K562 (cell line): ENCODE measurements around the gene USP14. TPM values are rescaled to one million over a fixed set of nuclear protein-coding genes. Genes with fewer than 3 reads are reported as not detected.

Experiments
- ATAC-seq: fragments of 200-7000 bp; cut with Tn5 transposase; 3 replicates; pipeline ENCODE4 v1.9.1; 2020; ENCODE audit warnings: moderate library complexity
- BruUV-seq: library from RNA; stranded (reverse); fragments of 400-500 nt; replicated peaks from 2 replicates; lab custom pipeline; 2021; lab: Mats Ljungman, UMichigan
- CTCF ChIA-PET: fragments of 300-600 bp; formaldehyde crosslinking; extraction: SDS; loops from one replicate; lab custom pipeline; 2021; ENCODE audit warnings: low intra/inter-chr PET ratio; lab: Yijun Ruan, JAX
- POLR2A ChIA-PET: fragments of 300-600, 350-650 bp; sonication (Branson Sonifier 250); formaldehyde crosslinking; extraction: SDS; loops from one replicate; lab custom pipeline; 2021; ENCODE audit warnings: antibody characterized with exemption, inconsistent platforms; lab: Yijun Ruan, JAX
- DNase-seq, 4 experiments: peaks; one replicate each; pipeline versions ENCODE4 v3.0.0 to v3.0.0-alpha.2; 2011 to 2018; ENCODE audit warnings: low spot score in 3 of 4, mixed read lengths in 3 of 4; ENCODE audit errors: extremely low read depth in 1 of 4
- FAIRE-seq: peaks from 2 replicates; lab custom pipeline; 2011; peaks lifted over from hg19 to GRCh38; lab: Jason Lieb, UNC
- H2AFZ ChIP-seq: 2 replicates; pipeline ENCODE4 v1.6.0; 2011; ENCODE audit warnings: low read depth, low read length, control low read depth, inconsistent platforms
- H3K27ac ChIP-seq: fragments of 200-600 bp; 3 replicates; pipeline ENCODE4 v1.8.0; 2011; ENCODE audit warnings: low read depth, mild to moderate bottlenecking, control low read depth, inconsistent platforms, low read length, moderate library complexity, mixed read lengths; ENCODE audit errors: extremely low read depth
- H3K27me3 ChIP-seq, 2 experiments: fragments of 300-600 bp in 1 of 2; 2 replicates in 1 of 2; 3 replicates in 1 of 2; pipeline versions ENCODE4 v1.6.0 to v1.8.0; 2011; ENCODE audit warnings: inconsistent platforms in 2 of 2, low read length in 2 of 2, mild to moderate bottlenecking in 1 of 2, mixed read lengths in 1 of 2, moderate library complexity in 1 of 2; ENCODE audit not compliant: control insufficient read depth in 2 of 2, insufficient read depth in 2 of 2
- H3K36me3 ChIP-seq: fragments of 300-600 bp; 3 replicates; pipeline ENCODE4 v1.8.0; 2011; ENCODE audit warnings: mild to moderate bottlenecking, low read length, inconsistent platforms; ENCODE audit not compliant: control insufficient read depth, insufficient read depth
- H3K4me1 ChIP-seq, 2 experiments: fragments of 200-600 bp in 1 of 2; replicated peaks in 1 of 2; 2 replicates in 1 of 2; 3 replicates in 1 of 2; pipeline versions ENCODE4 v1.5.1 to v1.8.0; 2011; ENCODE audit warnings: inconsistent platforms in 2 of 2, low read length in 2 of 2, mild to moderate bottlenecking in 1 of 2, mixed read lengths in 1 of 2, moderate library complexity in 1 of 2; ENCODE audit not compliant: control insufficient read depth in 2 of 2, insufficient read depth in 2 of 2
- H3K4me2 ChIP-seq: 2 replicates; pipeline ENCODE4 v1.6.1; 2011; ENCODE audit warnings: low read length, control low read depth, inconsistent platforms, mixed read lengths; ENCODE audit not compliant: insufficient read depth
- H3K4me3 ChIP-seq: fragments of 200-600 bp; sonication (generic), shearing (Covaris generic); 2 replicates; pipeline ENCODE4 v1.5.1; 2016; ENCODE audit warnings: control low read depth, inconsistent platforms
- H3K79me2 ChIP-seq: fragments of 200-600 bp; 3 replicates; pipeline ENCODE4 v1.8.0; 2011; ENCODE audit warnings: low read length, inconsistent platforms; ENCODE audit not compliant: control insufficient read depth, insufficient read depth
- H3K9ac ChIP-seq, 2 experiments: 2 replicates each; pipeline versions ENCODE4 v1.6.0 to v1.6.1; 2011; ENCODE audit warnings: low read depth in 2 of 2, low read length in 2 of 2, control low read depth in 1 of 2, inconsistent platforms in 1 of 2, mild to moderate bottlenecking in 1 of 2, mixed read lengths in 1 of 2; ENCODE audit not compliant: insufficient read depth in 1 of 2
- H3K9me1 ChIP-seq: one replicate; pipeline ENCODE4 v1.6.0; 2011; ENCODE audit warnings: inconsistent platforms, mild to moderate bottlenecking, low read length, moderate library complexity; ENCODE audit not compliant: control insufficient read depth, insufficient read depth
- H3K9me3 ChIP-seq: replicated peaks from 2 replicates; pipeline ENCODE4 v1.5.1; 2011; ENCODE audit warnings: low read depth, low read length, inconsistent platforms; ENCODE audit not compliant: control insufficient read depth, insufficient read depth
- H4K20me1 ChIP-seq: replicated peaks from 2 replicates; pipeline ENCODE4 v1.6.1; 2011; ENCODE audit warnings: low read length, inconsistent platforms, mixed read lengths; ENCODE audit not compliant: control insufficient read depth, insufficient read depth
- ATF3 ChIP-seq, 2 experiments: fragments of 450-650 bp in 1 of 2; sonication (generic) in 1 of 2; formaldehyde crosslinking in 1 of 2; IDR thresholded peaks in 1 of 2; conservative IDR thresholded peaks in 1 of 2; 2 replicates each; pipeline versions ENCODE4 v1.6.1 to v1.8.1; 2016 to 2023; ENCODE audit warnings: mild to moderate bottlenecking in 2 of 2, moderate library complexity in 2 of 2, inconsistent platforms in 1 of 2, missing genetic modification reagents in 1 of 2
- CEBPB ChIP-seq: fragments of 450-650 bp; IDR thresholded peaks from 2 replicates; pipeline ENCODE4 v1.6.1; 2016; ENCODE audit warnings: missing genetic modification characterization, missing compliant biosample characterization
- CEBPG ChIP-seq, 3 experiments: fragments of 200-800 bp in 1 of 3; sonication (Bioruptor generic) in 1 of 3; sonication (generic) in 1 of 3; formaldehyde crosslinking in 1 of 3; IDR thresholded peaks in 2 of 3; conservative IDR thresholded peaks in 1 of 3; 2 replicates each; pipeline versions ENCODE4 v1.6.1 to v1.8.0; 2016 to 2022; ENCODE audit warnings: missing compliant biosample characterization in 2 of 3, missing genetic modification characterization in 2 of 3, mild to moderate bottlenecking in 1 of 3, missing genetic modification reagents in 1 of 3
- EGR1 ChIP-seq: fragments of 450-650 bp; conservative IDR thresholded peaks from 2 replicates; pipeline ENCODE4 v1.6.1; 2017; ENCODE audit warnings: mild to moderate bottlenecking
- L3MBTL2 ChIP-seq: fragments of 450-650 bp; IDR thresholded peaks from 2 replicates; pipeline ENCODE4 v1.6.1; 2016; ENCODE audit warnings: mild to moderate bottlenecking, moderate library complexity
- NR0B1 ChIP-seq: fragments of 450-650 bp; IDR thresholded peaks from one replicate; pipeline ENCODE4 v1.6.1; 2018; ENCODE audit warnings: mild to moderate bottlenecking, moderate library complexity; ENCODE audit not compliant: partially characterized antibody
- SMAD4 ChIP-seq: fragments of 250-450 bp; sonication (Bioruptor Pico); conservative IDR thresholded peaks from 2 replicates; pipeline ENCODE4 v1.8.0; 2021; ENCODE audit warnings: inconsistent platforms, mild to moderate bottlenecking, moderate library complexity
- SMC3 ChIP-seq: conservative IDR thresholded peaks from 2 replicates; pipeline ENCODE4 v1.6.1; 2011; ENCODE audit warnings: low read depth, low read length, improper control_type of control experiment; ENCODE audit not compliant: insufficient read depth
- SUPT5H ChIP-seq: fragments of 450-650 bp; IDR thresholded peaks from 2 replicates; pipeline ENCODE4 v1.6.1; 2016
- WGBS: fragments of 100-300 bp; shearing (Covaris generic); methylation state at CpG from one replicate; pipeline ENCODE4 v1.1.6; 2016; ENCODE audit warnings: low coverage, mixed read lengths; ENCODE audit not compliant: insufficient coverage; ENCODE audit errors: missing lambda C conversion rate; 5-methylcytosine and 5-hydroxymethylcytosine counted together
- in situ Hi-C: fragments of 300-500 bp; cut with MboI; formaldehyde crosslinking; loops from 4 replicates; pipeline ENCODE4 v1.15.0; 2018; ENCODE audit warnings: inconsistent platforms, mixed read lengths
- intact Hi-C: fragments of 100-400 bp; cut with micrococcal nuclease; formaldehyde crosslinking; loops from 2 replicates; pipeline ENCODE4 v1.14.2; 2022
- polyA plus RNA-seq, 8 experiments: library from polyadenylated mRNA; depleted of rRNA in 4 of 8; stranded (reverse) in 5 of 8; unstranded in 3 of 8; fragments of >200 nt; fragmentation: Nextera tagmentation in 2 of 8; fragmentation: Illumina TruSeq in 1 of 8; extraction: Ambion mirVana in 2 of 8; extraction: Trizol in 1 of 8; gene quantifications; 2 replicates each; pipeline versions ENCODE4 v1.2.1 to v1.2.3, GENCODE V29; 2011 to 2014; ENCODE audit warnings: inconsistent platforms in 1 of 8, missing spikeins in 1 of 8
- total RNA-seq, 7 experiments: library from RNA; depleted of rRNA in 6 of 7; stranded (reverse); fragments of >200 nt in 6 of 7; fragmentation: Illumina TruSeq in 2 of 7; extraction: Trizol in 2 of 7; gene quantifications; 2 replicates each; pipeline versions ENCODE4 v1.2.1 to v1.2.3, GENCODE V29; 2011 to 2021; ENCODE audit warnings: low replicate concordance in 1 of 7

The USP14 gene
- total and polyA plus RNA-seq, 9 of the 15 experiments (the other 6 are each of a cell fraction or from before 2014, with no cell fraction given) = 18.7 to 129 (median 40.3) TPM

- in situ Hi-C loops = no loop called here
Measured at GRCh38 chr18:155688-156087, 2.7 kb upstream of the USP14 start.

More at GRCh38 chr18:155688-156087, 2.7 kb upstream of the USP14 start:
- ChIA-PET CTCF (interaction anchor here (0.6 kb wide), 1 partner anchor 62 kb away, joined by 3 read pairs; no protein-coding TSS in a partner anchor), POLR2A (interaction anchor here (1.3 kb wide), 1 partner anchor 15 kb away, joined by 3 read pairs; no protein-coding TSS in a partner anchor)
- H3K4me1 ChIP-seq = peaks cover 14 to 18% of the 10 kb centered on the region in 2 experiments; a peak in 4 of 5 replicates
- WGBS = 76% methylated on average over 6 of the region's 6 CpGs
- H3K27me3 ChIP-seq = no peaks in the 10 kb centered on the region
- no peak overlapping the region for H3K9ac ChIP-seq
- H3K27ac ChIP-seq = no peak overlapping the region
- H3K4me2 ChIP-seq = no peak overlapping the region
- no peak for FAIRE-seq
- H3K9me3 ChIP-seq = no peaks in the 10 kb centered on the region
- peaks cover 6% of the 10 kb centered on the region; the same call in 1 of the 3 replicates for H3K36me3 ChIP-seq
- TF ChIP-seq CEBPB (tag) (peak; percentile 64), L3MBTL2 (no peak), CEBPG (CRISPR knock-in tag; IDR thresholded peaks at IDR 0.05) (peak; percentile 62), CEBPG (tag; conservative IDR thresholded peaks at IDR 0.05 in 1 of 2, IDR thresholded peaks at IDR 0.05 in 1 of 2) (peak; percentile 45 to 67; a peak in 2 of 4 replicates), ATF3 (IDR thresholded peaks at IDR 0.05) (peak; percentile 80), ATF3 (CRISPR knock-in tag; conservative IDR thresholded peaks at IDR 0.05) (no peak), SMAD4 (CRISPR knock-in tag) (0 out of 2 replicates have a peak, but pooled peaks have one; percentile 25), EGR1 (0 out of 2 replicates have a peak, but pooled peaks have one; percentile 10), NR0B1 (no peak), SUPT5H (no peak), SMC3 (no peak)
- H3K9me1 ChIP-seq = no peaks in the 10 kb centered on the region
- peaks cover 7% of the 10 kb centered on the region; the same call in 1 of the 2 replicates for H4K20me1 ChIP-seq
- intact Hi-C loops = loop anchor here (5.0 kb wide), 2 partner anchors 43 to 112 kb away; partner anchors contain the start of gene THOC1
- peaks cover 24% of the 10 kb centered on the region for H3K79me2 ChIP-seq
- BruUV-seq = no TSS peak
- H3K4me3 ChIP-seq = no peak overlapping the region
- peak overlapping the region; percentile 71 for H2AFZ ChIP-seq
- no peak for ATAC-seq
- no peak for DNase-seq
